Activated B cell treated with CpG ODN at 0.5 μM for 24 hours (primary cell): Measurements from ENCODE around the gene VPS51. TPM values are rescaled to one million over a fixed set of nuclear protein-coding genes. Genes with fewer than 3 reads are reported as not detected.
"Not testable (repeated sequence)": the region's sequence is repeated elsewhere in the genome, so short reads cannot be mapped to it uniquely, and the experiment has no call there.

Experiments
- ATAC-seq: fragments of 200-7000 bp; cut with Tn5 transposase; one replicate; pipeline ENCODE4 v1.10.0; 2021; ENCODE audit warnings: low read depth, mild to moderate bottlenecking, moderate library complexity
- CTCF ChIA-PET: fragments of 350-600 bp; sonication (Branson Sonifier 250); formaldehyde crosslinking; loops from one replicate; lab custom pipeline; 2021; ENCODE audit warnings: antibody characterized with exemption; lab: Charles Lee
- POLR2A ChIA-PET: fragments of 350-600 bp; sonication (Branson Sonifier 250); formaldehyde crosslinking; loops from one replicate; lab custom pipeline; 2021; ENCODE audit warnings: antibody characterized with exemption; lab: Charles Lee
- DNase-seq: peaks from one replicate; pipeline ENCODE4 v3.0.0; 2022
- H3K27ac Mint-ChIP-seq: one replicate; pipeline ENCODE4 v1.8.0; 2020; ENCODE audit warnings: mixed read lengths
- H3K27me3 Mint-ChIP-seq: one replicate; pipeline ENCODE4 v1.8.0; 2021; ENCODE audit warnings: mixed read lengths
- H3K36me3 Mint-ChIP-seq: one replicate; pipeline ENCODE4 v1.8.0; 2021; ENCODE audit warnings: low read depth, mixed read lengths
- H3K4me1 Mint-ChIP-seq: one replicate; pipeline ENCODE4 v1.8.0; 2021; ENCODE audit warnings: mixed read lengths
- H3K4me3 Mint-ChIP-seq: one replicate; pipeline ENCODE4 v1.8.0; 2020; ENCODE audit warnings: mild to moderate bottlenecking, mixed read lengths
- H3K9me3 Mint-ChIP-seq: one replicate; pipeline ENCODE4 v1.8.0; 2020; ENCODE audit warnings: mixed read lengths
- CTCF ChIP-seq: fragments of 200-600 bp; IDR thresholded peaks from one replicate; pipeline ENCODE4 v1.8.0; 2022; ENCODE audit warnings: antibody characterized with exemption, mild to moderate bottlenecking
- intact Hi-C: fragments of 100-400 bp; cut with micrococcal nuclease; formaldehyde crosslinking; loops from one replicate; pipeline ENCODE4 v1.15.1; 2024
- total RNA-seq: library from RNA; stranded (reverse); gene quantifications from 2 replicates; pipeline ENCODE4 v1.2.3, GENCODE V29; 2022

VPS51 gene
- total RNA-seq, 1 donor from 2014 or later, result 243 TPM

- Mint-ChIP-seq H3K9me3 (no peaks in the 10 kb centered on the region), H3K4me3 (no peak overlapping the region), H3K36me3 (no peaks in the 10 kb centered on the region), H3K4me1 (peaks cover 40% of the 10 kb centered on the region), H3K27ac (no peak overlapping the region), H3K27me3 (no peaks in the 10 kb centered on the region)
- no peak for TF ChIP-seq CTCF
- POLR2A ChIA-PET, result no interaction called here
- ATAC-seq (no peak), DNase-seq (no peak)
- intact Hi-C loops, result no loop called here
- CTCF ChIA-PET, result no interaction called here
Observed at GRCh38 chr11:65141896-65142494, 46.0 kb downstream of the VPS51 start.

GRCh38 chr11:65147352-65148075 lies 51.5 kb downstream of the VPS51 start:
- Mint-ChIP-seq H3K4me1 (peaks cover 39% of the 10 kb centered on the region), H3K27me3 (no peaks in the 10 kb centered on the region), H3K9me3 (no peaks in the 10 kb centered on the region), H3K4me3 (no peak overlapping the region), H3K27ac (no peak overlapping the region), H3K36me3 (no peaks in the 10 kb centered on the region)
- POLR2A ChIA-PET, result interaction anchor here (0.6 to 1.9 kb wide), 4 partner anchors 13 to 187 kb away, joined by 3 to 10 read pairs (median 4); partner anchors contain the start of genes FAU, MRPL49 and SYVN1
- CTCF ChIA-PET, result interaction anchor here (1.4 kb wide), 1 partner anchor 33 kb away, joined by 3 read pairs; no protein-coding TSS in a partner anchor
- DNase-seq, result no peak
- no peak for TF ChIP-seq CTCF
- ATAC-seq, result no peak
- intact Hi-C loops, result no loop called here

GRCh38 chr11:65148657-65149056 lies 52.6 kb downstream of the VPS51 start:
- DNase-seq (no peak), ATAC-seq (no peak)
- intact Hi-C loops, result no loop called here
- TF ChIP-seq CTCF, result no peak
- H3K4me1 Mint-ChIP-seq, result peaks cover 42% of the 10 kb centered on the region
- H3K36me3 Mint-ChIP-seq, result no peaks in the 10 kb centered on the region
- ChIA-PET POLR2A (interaction anchor here (0.7 to 1.6 kb wide), 2 partner anchors 13 to 43 kb away, joined by 6 to 9 read pairs; no protein-coding TSS in a partner anchor), CTCF (interaction anchor here (1.4 kb wide), 1 partner anchor 31 kb away, joined by 3 read pairs; no protein-coding TSS in a partner anchor)
- H3K9me3 Mint-ChIP-seq, result no peaks in the 10 kb centered on the region
- H3K27ac Mint-ChIP-seq, result no peak overlapping the region
- no peak overlapping the region for H3K4me3 Mint-ChIP-seq
- no peaks in the 10 kb centered on the region for H3K27me3 Mint-ChIP-seq

GRCh38 chr11:65150131-65150508 lies 54.1 kb downstream of the VPS51 start:
- H3K27ac Mint-ChIP-seq, H3K9me3 Mint-ChIP-seq, DNase-seq, intact Hi-C loops, H3K36me3 Mint-ChIP-seq, H3K4me3 Mint-ChIP-seq, CTCF ChIA-PET, ATAC-seq, H3K27me3 Mint-ChIP-seq: not testable (repeated sequence)
- peaks cover 41% of the 10 kb centered on the region for H3K4me1 Mint-ChIP-seq
- POLR2A ChIA-PET, result interaction anchor here (1.6 kb wide), 1 partner anchor 15 kb away, joined by 6 read pairs; no protein-coding TSS in a partner anchor

GRCh38 chr11:65150509-65151299 lies 54.7 kb downstream of the VPS51 start:
- no peak overlapping the region for H3K27ac Mint-ChIP-seq
- CTCF ChIA-PET, result no interaction called here
- ATAC-seq, result peak; percentile 53

More at GRCh38 chr11:65150509-65151299, 54.7 kb downstream of the VPS51 start:
- intact Hi-C loops, result no loop called here
- no peak for TF ChIP-seq CTCF
- DNase-seq, result no peak
- Mint-ChIP-seq H3K27me3 (no peaks in the 10 kb centered on the region), H3K4me3 (no peak overlapping the region), H3K4me1 (peaks cover 35% of the 10 kb centered on the region), H3K9me3 (no peaks in the 10 kb centered on the region), H3K36me3 (no peaks in the 10 kb centered on the region)
- POLR2A ChIA-PET, result interaction anchor here (1.6 to 2.3 kb wide), 2 partner anchors 15 to 16 kb away, joined by 6 to 15 read pairs; partner anchors contain the start of gene SYVN1
